ENCODE data around the gene GALR1. TPM values are rescaled to one million over a fixed set of nuclear protein-coding genes. Genes with fewer than 3 reads are reported as not detected.

Gene GALR1
- total and polyA plus RNA-seq, 2 experiments from 2014 or later: not detected

DNA sequence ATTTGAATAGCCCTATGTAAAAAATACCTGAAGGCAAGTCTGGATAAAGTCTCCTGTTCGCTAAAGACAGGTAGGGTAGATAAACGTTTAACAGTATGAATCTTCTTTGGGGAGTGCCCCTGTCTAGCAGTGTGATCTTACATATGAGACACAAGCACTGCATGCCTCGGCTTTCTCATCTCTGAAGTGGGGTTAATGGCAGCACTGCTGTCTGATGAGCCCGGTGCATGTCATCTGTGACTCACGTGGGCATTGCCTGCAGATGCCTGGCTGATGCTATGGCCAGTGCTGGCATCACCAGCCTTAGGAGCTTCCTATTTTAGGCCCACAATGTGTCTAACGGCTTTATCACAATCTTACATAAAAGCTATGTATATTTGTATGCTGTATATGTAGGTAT lies 50.1 kb downstream of the GALR1 start:
- Histone ChIP-seq H3K4me3 (no peak overlapping the region), H3K27ac (no peak overlapping the region), H3K27me3 (replicated peaks; ENCODE audit: insufficient read depth) (no peaks in the 10 kb centered on the region), H3K9ac (no peak overlapping the region), H3K4me1 (ENCODE audit: insufficient read depth) (no peaks in the 10 kb centered on the region), H2AFZ (no peak overlapping the region), H4K20me1 (ENCODE audit: insufficient read depth) (no peaks in the 10 kb centered on the region), H3F3A (ENCODE audit: insufficient read depth) (no peaks in the 10 kb centered on the region), H3K4me2 (ENCODE audit: unreplicated experiment) (no peak overlapping the region), H3K36me3 (ENCODE audit: low read depth) (no peaks in the 10 kb centered on the region), H3K9me3 (ENCODE audit: low read depth) (no peaks in the 10 kb centered on the region), H3K79me2 (ENCODE audit: insufficient read depth) (no peaks in the 10 kb centered on the region), H3K9me2 (ENCODE audit: insufficient read depth) (no peaks in the 10 kb centered on the region)
- TF ChIP-seq EZH2 (IDR thresholded peaks at IDR 0.05; ENCODE audit: insufficient read depth, poor library complexity, severe bottlenecking): no peak
- no peak for TF ChIP-seq EZH2phosphoT487 (IDR thresholded peaks at IDR 0.05; ENCODE audit: insufficient read depth, low read depth)
- WGBS, 2 experiments (ENCODE audit: low coverage in 1 of 2, low lambda C conversion rate in 2 of 2, missing lambda C conversion rate in 2 of 2): 31 to 32% methylated on average over 6 of the region's 6 CpGs
- DNase-seq: no peak
- in situ Hi-C loops (cut with MboI): no loop called here

GRCh38 chr18:77300579-77300978 lies 50.9 kb downstream of the GALR1 start:
- in situ Hi-C loops (cut with MboI): no loop called here
- Histone ChIP-seq H3K79me2 (ENCODE audit: insufficient read depth) (no peaks in the 10 kb centered on the region), H3K27me3 (replicated peaks; ENCODE audit: insufficient read depth) (no peaks in the 10 kb centered on the region), H2AFZ (no peak overlapping the region), H3K9me3 (ENCODE audit: low read depth) (no peaks in the 10 kb centered on the region), H3K4me2 (ENCODE audit: unreplicated experiment) (no peak overlapping the region), H3K27ac (no peak overlapping the region), H3K4me3 (no peak overlapping the region), H3K9me2 (ENCODE audit: insufficient read depth) (no peaks in the 10 kb centered on the region), H3K36me3 (ENCODE audit: low read depth) (no peaks in the 10 kb centered on the region), H3K4me1 (ENCODE audit: insufficient read depth) (no peaks in the 10 kb centered on the region), H3F3A (ENCODE audit: insufficient read depth) (no peaks in the 10 kb centered on the region), H3K9ac (no peak overlapping the region), H4K20me1 (ENCODE audit: insufficient read depth) (no peaks in the 10 kb centered on the region)
- TF ChIP-seq EZH2phosphoT487 (IDR thresholded peaks at IDR 0.05; ENCODE audit: insufficient read depth, low read depth) (no peak), EZH2 (IDR thresholded peaks at IDR 0.05; ENCODE audit: insufficient read depth, poor library complexity, severe bottlenecking) (no peak)
- 19 to 21% methylated on average over 7 of the region's 7 CpGs for WGBS, 2 experiments (ENCODE audit: low coverage in 1 of 2, low lambda C conversion rate in 2 of 2, missing lambda C conversion rate in 2 of 2)
- DNase-seq: no peak

GRCh38 chr18:77304268-77304667 lies 54.6 kb downstream of the GALR1 start:
- Histone ChIP-seq H3K27ac (no peak overlapping the region), H3K4me3 (no peak overlapping the region), H2AFZ (no peak overlapping the region), H3K27me3 (replicated peaks; ENCODE audit: insufficient read depth) (no peaks in the 10 kb centered on the region), H3K9ac (no peak overlapping the region), H3K4me2 (ENCODE audit: unreplicated experiment) (no peak overlapping the region), H3K79me2 (ENCODE audit: insufficient read depth) (no peaks in the 10 kb centered on the region), H3K4me1 (ENCODE audit: insufficient read depth) (no peaks in the 10 kb centered on the region), H3K9me3 (ENCODE audit: low read depth) (no peaks in the 10 kb centered on the region), H3F3A (ENCODE audit: insufficient read depth) (no peaks in the 10 kb centered on the region), H4K20me1 (ENCODE audit: insufficient read depth) (no peaks in the 10 kb centered on the region), H3K9me2 (ENCODE audit: insufficient read depth) (no peaks in the 10 kb centered on the region), H3K36me3 (ENCODE audit: low read depth) (no peaks in the 10 kb centered on the region)
- no peak for DNase-seq
- TF ChIP-seq EZH2 (IDR thresholded peaks at IDR 0.05; ENCODE audit: insufficient read depth, poor library complexity, severe bottlenecking) (no peak), EZH2phosphoT487 (IDR thresholded peaks at IDR 0.05; ENCODE audit: insufficient read depth, low read depth) (no peak)
- WGBS, 2 experiments (ENCODE audit: low coverage in 1 of 2, low lambda C conversion rate in 2 of 2, missing lambda C conversion rate in 2 of 2): 50 to 61% methylated on average over 7 of the region's 7 CpGs
- in situ Hi-C loops (cut with MboI): no loop called here

DNA sequence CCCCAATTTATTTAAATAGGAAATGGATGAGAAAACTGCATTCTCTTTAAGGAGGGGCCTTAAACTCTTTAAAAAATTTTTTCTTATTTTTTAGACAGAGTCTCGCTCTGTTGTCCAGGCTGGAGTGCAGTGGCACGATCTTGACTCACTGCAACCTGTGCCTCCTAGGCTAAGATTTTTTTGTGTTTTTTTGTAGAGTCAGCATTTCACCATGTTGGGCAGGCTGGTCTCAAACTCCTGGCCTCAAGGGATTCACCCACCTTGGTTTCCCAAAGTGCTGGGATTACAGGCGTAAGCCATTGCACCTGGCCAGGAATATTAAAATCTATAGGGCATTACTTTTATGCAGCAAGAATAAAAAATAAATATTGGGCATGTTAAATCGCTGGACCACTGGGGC lies 56.0 kb downstream of the GALR1 start:
- no peaks in the 10 kb centered on the region for H3K9me3 ChIP-seq (ENCODE audit: low read depth)
- no peaks in the 10 kb centered on the region for H3K9me2 ChIP-seq (ENCODE audit: insufficient read depth)
- H3K27me3 ChIP-seq (replicated peaks; ENCODE audit: insufficient read depth): no peaks in the 10 kb centered on the region
- no peak overlapping the region for H2AFZ ChIP-seq
- no peak overlapping the region for H3K9ac ChIP-seq
- H3F3A ChIP-seq (ENCODE audit: insufficient read depth): no peaks in the 10 kb centered on the region
- in situ Hi-C loops (cut with MboI): no loop called here
- 46 to 53% methylated on average over 4 of the region's 4 CpGs for WGBS, 2 experiments (ENCODE audit: low coverage in 1 of 2, low lambda C conversion rate in 2 of 2, missing lambda C conversion rate in 2 of 2)
- no peak overlapping the region for H3K27ac ChIP-seq
- H3K4me1 ChIP-seq (ENCODE audit: insufficient read depth): no peaks in the 10 kb centered on the region
- no peak for DNase-seq
- no peak overlapping the region for H3K4me2 ChIP-seq (ENCODE audit: unreplicated experiment)
- no peaks in the 10 kb centered on the region for H3K36me3 ChIP-seq (ENCODE audit: low read depth)
- H3K4me3 ChIP-seq: no peak overlapping the region
- H3K79me2 ChIP-seq (ENCODE audit: insufficient read depth): no peaks in the 10 kb centered on the region
- TF ChIP-seq EZH2 (IDR thresholded peaks at IDR 0.05; ENCODE audit: insufficient read depth, poor library complexity, severe bottlenecking): no peak
- TF ChIP-seq EZH2phosphoT487 (IDR thresholded peaks at IDR 0.05; ENCODE audit: insufficient read depth, low read depth): no peak
- no peaks in the 10 kb centered on the region for H4K20me1 ChIP-seq (ENCODE audit: insufficient read depth)

GRCh38 chr18:77308216-77308615 lies 58.6 kb downstream of the GALR1 start:
- no peaks in the 10 kb centered on the region for H3K27me3 ChIP-seq (replicated peaks; ENCODE audit: insufficient read depth)
- no peaks in the 10 kb centered on the region for H4K20me1 ChIP-seq (ENCODE audit: insufficient read depth)
- TF ChIP-seq EZH2 (IDR thresholded peaks at IDR 0.05; ENCODE audit: insufficient read depth, poor library complexity, severe bottlenecking) (no peak), EZH2phosphoT487 (IDR thresholded peaks at IDR 0.05; ENCODE audit: insufficient read depth, low read depth) (no peak)
- H3K36me3 ChIP-seq (ENCODE audit: low read depth): no peaks in the 10 kb centered on the region
- H3F3A ChIP-seq (ENCODE audit: insufficient read depth): no peaks in the 10 kb centered on the region
- H2AFZ ChIP-seq: no peak overlapping the region
- no peak for DNase-seq
- no peaks in the 10 kb centered on the region for H3K9me2 ChIP-seq (ENCODE audit: insufficient read depth)
- 20 to 22% methylated on average over 6 of the region's 6 CpGs for WGBS, 2 experiments (ENCODE audit: low coverage in 1 of 2, low lambda C conversion rate in 2 of 2, missing lambda C conversion rate in 2 of 2)
- H3K4me3 ChIP-seq: no peak overlapping the region
- H3K4me1 ChIP-seq (ENCODE audit: insufficient read depth): no peaks in the 10 kb centered on the region
- in situ Hi-C loops (cut with MboI): no loop called here
- H3K9ac ChIP-seq: no peak overlapping the region
- no peaks in the 10 kb centered on the region for H3K79me2 ChIP-seq (ENCODE audit: insufficient read depth)
- H3K4me2 ChIP-seq (ENCODE audit: unreplicated experiment): no peak overlapping the region
- H3K9me3 ChIP-seq (ENCODE audit: low read depth): no peaks in the 10 kb centered on the region
- no peak overlapping the region for H3K27ac ChIP-seq

All from GM23248 (cell line).